ENCODE results near the gene ITPR2.

ITPR2 gene

GRCh38 chr12:26309634-26310033, 523.4 kb downstream of the ITPR2 start:
- H3K27ac Mint-ChIP-seq: no peak overlapping the region
- no peaks in the 10 kb centered on the region for H3K4me1 Mint-ChIP-seq
- ATAC-seq (no peak), DNase-seq (no peak)
- no peaks in the 10 kb centered on the region for H3K27me3 Mint-ChIP-seq
- H3K4me3 Mint-ChIP-seq: no peak overlapping the region
- peaks cover 20 to 46% of the 10 kb centered on the region in 2 donors for H3K9me3 Mint-ChIP-seq

GRCh38 chr12:26304273-26304672, 528.7 kb downstream of the ITPR2 start:
- H3K27ac Mint-ChIP-seq: no peak overlapping the region
- H3K9me3 Mint-ChIP-seq: peaks cover 0 to 11% of the 10 kb centered on the region in 2 donors
- DNase-seq: no peak
- no peak for ATAC-seq
- no peak overlapping the region for H3K4me3 Mint-ChIP-seq
- peaks cover 21% of the 10 kb centered on the region for H3K27me3 Mint-ChIP-seq
- peaks cover 6% of the 10 kb centered on the region for H3K4me1 Mint-ChIP-seq

- DNase-seq (no peak), ATAC-seq (no peak)
- H3K9me3 Mint-ChIP-seq: peaks cover 0 to 11% of the 10 kb centered on the region in 2 donors
- H3K27ac Mint-ChIP-seq: no peak overlapping the region
- H3K4me1 Mint-ChIP-seq: peaks cover 15% of the 10 kb centered on the region
- no peak overlapping the region for H3K4me3 Mint-ChIP-seq
- peaks cover 21% of the 10 kb centered on the region for H3K27me3 Mint-ChIP-seq
These were observed 529.6 kb downstream of the ITPR2 start for GRCh38 chr12:26303418-26303817.

GRCh38 chr12:26302776-26303175, 530.2 kb downstream of the ITPR2 start:
- no peak for ATAC-seq
- no peak for DNase-seq
- H3K27me3 Mint-ChIP-seq: peaks cover 21% of the 10 kb centered on the region
- peaks cover 0 to 11% of the 10 kb centered on the region in 2 donors for H3K9me3 Mint-ChIP-seq
- H3K4me3 Mint-ChIP-seq: no peak overlapping the region
- H3K4me1 Mint-ChIP-seq: peaks cover 21% of the 10 kb centered on the region
- no peak overlapping the region for H3K27ac Mint-ChIP-seq

- Mint-ChIP-seq H3K4me3 (no peak overlapping the region), H3K27me3 (peaks cover 21% of the 10 kb centered on the region), H3K4me1 (peaks cover 29% of the 10 kb centered on the region), H3K9me3 (peaks cover 0 to 5% of the 10 kb centered on the region in 2 donors), H3K27ac (no peak overlapping the region)
- ATAC-seq (no peak), DNase-seq (no peak)
These were observed 533.2 kb downstream of the ITPR2 start for GRCh38 chr12:26299751-26300150.

GRCh38 chr12:26298785-26299621, 534.0 kb downstream of the ITPR2 start:
- H3K9me3 Mint-ChIP-seq: peaks cover 0 to 5% of the 10 kb centered on the region in 2 donors
- peak; percentile 29 to 42 for DNase-seq
- ATAC-seq: peak; percentile 99
- no peak overlapping the region for H3K27ac Mint-ChIP-seq
- H3K4me3 Mint-ChIP-seq: no peak overlapping the region
- peaks cover 21% of the 10 kb centered on the region for H3K27me3 Mint-ChIP-seq
- peaks cover 29% of the 10 kb centered on the region for H3K4me1 Mint-ChIP-seq

- Mint-ChIP-seq H3K4me3 (no peak overlapping the region), H3K27ac (no peak overlapping the region), H3K4me1 (peaks cover 29% of the 10 kb centered on the region), H3K9me3 (peaks cover 0 to 5% of the 10 kb centered on the region in 2 donors), H3K27me3 (peaks cover 19% of the 10 kb centered on the region)
- DNase-seq: peak in 1 of 2 donors; percentile 21
- no peak for ATAC-seq
These were observed 535.5 kb downstream of the ITPR2 start for GRCh38 chr12:26297396-26298070.

- H3K27ac Mint-ChIP-seq: no peak overlapping the region
- peaks cover 0 to 5% of the 10 kb centered on the region in 2 donors for H3K9me3 Mint-ChIP-seq
- DNase-seq: no peak
- H3K4me1 Mint-ChIP-seq: peaks cover 37% of the 10 kb centered on the region
- no peaks in the 10 kb centered on the region for H3K27me3 Mint-ChIP-seq
- H3K4me3 Mint-ChIP-seq: no peak overlapping the region
- ATAC-seq: no peak
These were observed 538.0 kb downstream of the ITPR2 start for GRCh38 chr12:26295001-26295400.

GRCh38 chr12:26293612-26294011, 539.4 kb downstream of the ITPR2 start:
- ATAC-seq (no peak), DNase-seq (no peak)
- peaks cover 0 to 5% of the 10 kb centered on the region in 2 donors for H3K9me3 Mint-ChIP-seq
- no peaks in the 10 kb centered on the region for H3K27me3 Mint-ChIP-seq
- no peak overlapping the region for H3K4me3 Mint-ChIP-seq
- no peak overlapping the region for H3K27ac Mint-ChIP-seq
- H3K4me1 Mint-ChIP-seq: peaks cover 24% of the 10 kb centered on the region

GRCh38 chr12:26292596-26292995, 540.4 kb downstream of the ITPR2 start:
- no peaks in the 10 kb centered on the region for H3K27me3 Mint-ChIP-seq
- no peak for ATAC-seq
- no peak overlapping the region for H3K4me3 Mint-ChIP-seq
- peaks cover 0 to 5% of the 10 kb centered on the region in 2 donors for H3K9me3 Mint-ChIP-seq
- H3K4me1 Mint-ChIP-seq: peaks cover 14% of the 10 kb centered on the region
- no peak for DNase-seq
- H3K27ac Mint-ChIP-seq: peak overlapping the region in 1 of 2 donors; percentile 13

- Mint-ChIP-seq H3K27me3 (no peaks in the 10 kb centered on the region), H3K9me3 (peaks cover 0 to 8% of the 10 kb centered on the region in 2 donors), H3K4me3 (no peak overlapping the region), H3K4me1 (peaks cover 14% of the 10 kb centered on the region), H3K27ac (no peak overlapping the region)
- ATAC-seq (no peak), DNase-seq (no peak)
These were observed 542.4 kb downstream of the ITPR2 start for GRCh38 chr12:26290565-26290964.

GRCh38 chr12:26287671-26288381, 545.2 kb downstream of the ITPR2 start:
- H3K4me1 Mint-ChIP-seq: peaks cover 14% of the 10 kb centered on the region
- no peak overlapping the region for H3K4me3 Mint-ChIP-seq
- DNase-seq: no peak
- H3K9me3 Mint-ChIP-seq: peaks cover 0 to 8% of the 10 kb centered on the region in 2 donors
- H3K27ac Mint-ChIP-seq: no peak overlapping the region
- peak; percentile 6 for ATAC-seq
- H3K27me3 Mint-ChIP-seq: no peaks in the 10 kb centered on the region

All from stimulated activated naive CD8-positive, alpha-beta T cell treated with anti-CD3 and anti-CD28 coated beads, Interleukin-15, amount 100 ng/mL, for 72 hours (primary cell).